NCI-H2107 treated with DMSO at 0.1 percent for 48 hours (cell line): ENCODE results near the gene RPL3.

Experiments used
- DNase-seq: peaks from one replicate; lab custom pipeline; 2025; ENCODE audit not compliant: unreplicated experiment; lab: John Stamatoyannopoulos, UW

RPL3 gene

DNA sequence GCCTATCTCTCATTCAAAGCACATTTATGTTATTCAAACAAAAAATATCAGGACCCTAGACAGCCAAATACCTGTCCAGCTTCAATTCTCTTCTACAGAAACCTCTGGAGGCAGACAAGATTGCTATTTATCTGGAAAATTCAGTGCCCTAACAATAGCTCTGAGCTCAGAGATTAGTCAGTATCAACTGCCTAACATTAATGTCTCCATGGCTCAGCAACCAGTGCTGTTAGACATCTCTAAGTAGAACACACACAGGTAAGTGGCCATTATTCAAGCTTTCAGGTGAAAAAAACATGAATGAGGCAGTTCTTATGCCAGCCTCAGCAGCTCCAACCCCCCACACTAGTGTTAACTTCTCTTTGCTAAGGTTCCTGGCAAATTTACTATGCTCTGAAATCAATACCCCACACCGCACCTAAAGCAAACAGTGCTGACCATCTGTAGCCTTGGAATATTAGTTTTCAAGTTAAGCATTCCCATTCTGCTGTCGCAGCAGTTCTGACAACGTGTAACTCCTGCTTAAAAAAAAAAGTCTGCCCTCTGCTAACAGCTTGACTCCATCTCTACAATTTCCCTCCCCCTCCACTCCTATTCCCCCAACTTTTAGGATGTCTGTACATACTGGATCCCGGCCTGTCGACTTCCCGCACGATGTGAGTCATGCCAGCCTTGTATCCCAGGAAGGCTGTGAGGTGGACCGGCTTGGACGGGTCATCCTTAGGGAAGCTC lies 1.5 kb downstream of the RPL3 start:
- no peak for DNase-seq

DNA sequence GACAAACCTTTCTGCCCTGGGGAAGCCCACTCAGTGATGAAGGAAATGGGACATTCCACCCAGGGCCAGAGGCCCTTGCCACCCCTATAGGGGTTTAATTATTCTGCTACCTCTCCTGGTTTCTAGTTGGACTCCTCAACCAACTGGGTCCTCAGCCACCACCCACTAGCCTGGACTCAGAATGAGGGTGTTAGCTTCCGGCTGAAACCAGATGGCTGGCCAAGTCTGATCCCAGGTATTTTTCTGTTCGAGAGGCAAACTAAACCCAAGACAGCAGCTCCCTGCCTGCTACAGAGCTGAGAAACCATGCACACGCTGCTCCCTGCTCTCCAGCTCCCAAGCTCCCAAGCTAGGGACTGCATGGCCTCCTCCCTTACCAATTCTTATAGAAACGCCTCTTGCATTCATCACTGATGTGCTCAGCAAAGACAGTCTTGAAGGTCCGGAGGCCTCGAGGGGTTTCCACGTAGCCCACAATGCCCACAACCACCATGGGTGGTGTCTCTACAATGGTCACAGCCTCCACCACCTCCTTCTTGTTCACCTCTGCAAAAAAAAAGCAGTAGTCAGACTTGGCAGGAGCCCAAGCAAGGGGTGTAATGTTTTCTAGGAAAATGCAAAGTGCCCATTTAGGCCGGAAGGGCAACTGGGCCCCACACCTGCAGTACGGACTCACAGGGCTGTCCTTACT lies 2.2 kb downstream of the RPL3 start:
- DNase-seq, result no peak

DNA sequence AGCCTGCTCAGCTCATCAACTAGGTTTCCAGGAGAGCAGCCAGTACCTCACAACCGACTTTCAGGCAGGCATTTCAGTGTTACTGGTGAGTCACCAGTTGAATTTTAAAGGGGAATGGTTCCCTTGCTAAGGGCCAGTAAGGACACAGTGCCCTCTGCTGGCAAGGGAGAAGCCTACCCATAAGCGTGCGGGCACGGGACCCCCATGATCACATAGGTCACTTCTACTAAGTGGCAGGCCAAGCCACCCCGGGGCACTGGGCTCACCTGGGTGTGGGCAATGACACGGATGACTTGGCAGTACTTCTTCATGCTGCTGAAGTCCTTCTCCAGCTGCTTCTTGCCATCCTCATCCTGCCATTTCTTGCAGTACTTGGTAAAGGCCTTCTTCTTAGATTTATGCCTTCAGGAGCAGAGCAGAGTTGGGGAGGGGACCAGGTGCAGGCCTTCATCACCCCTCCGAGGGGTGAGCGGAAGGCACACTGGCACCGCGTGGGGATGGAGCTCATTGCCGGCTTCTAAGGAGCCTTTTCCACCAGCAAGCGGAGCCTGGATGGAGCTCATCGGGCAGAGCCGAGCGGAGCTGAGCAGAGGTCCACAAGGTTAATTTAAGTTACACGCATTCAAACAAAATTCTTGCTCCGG lies 2.9 kb downstream of the RPL3 start:
- DNase-seq, result no peak

DNA sequence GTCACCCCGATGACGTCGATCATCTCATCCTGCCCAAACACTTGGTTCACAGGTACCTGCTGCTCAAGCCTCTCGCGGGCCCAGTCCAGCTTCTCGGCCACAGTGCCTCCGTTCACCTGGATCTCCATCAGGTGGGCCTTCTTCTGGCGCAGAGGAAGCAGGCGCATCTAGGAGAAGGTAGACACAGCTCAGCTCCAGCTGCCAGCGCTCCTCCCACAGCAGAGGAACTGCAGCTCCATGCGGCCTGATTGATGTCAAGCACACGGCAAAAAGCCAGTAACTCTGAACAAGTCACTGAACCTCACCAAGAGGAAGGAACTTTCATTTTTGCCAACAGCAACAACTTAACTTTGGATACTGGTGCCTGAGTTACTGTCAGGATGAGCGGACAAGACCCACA lies 4.0 kb downstream of the RPL3 start:
- no peak for DNase-seq

DNA sequence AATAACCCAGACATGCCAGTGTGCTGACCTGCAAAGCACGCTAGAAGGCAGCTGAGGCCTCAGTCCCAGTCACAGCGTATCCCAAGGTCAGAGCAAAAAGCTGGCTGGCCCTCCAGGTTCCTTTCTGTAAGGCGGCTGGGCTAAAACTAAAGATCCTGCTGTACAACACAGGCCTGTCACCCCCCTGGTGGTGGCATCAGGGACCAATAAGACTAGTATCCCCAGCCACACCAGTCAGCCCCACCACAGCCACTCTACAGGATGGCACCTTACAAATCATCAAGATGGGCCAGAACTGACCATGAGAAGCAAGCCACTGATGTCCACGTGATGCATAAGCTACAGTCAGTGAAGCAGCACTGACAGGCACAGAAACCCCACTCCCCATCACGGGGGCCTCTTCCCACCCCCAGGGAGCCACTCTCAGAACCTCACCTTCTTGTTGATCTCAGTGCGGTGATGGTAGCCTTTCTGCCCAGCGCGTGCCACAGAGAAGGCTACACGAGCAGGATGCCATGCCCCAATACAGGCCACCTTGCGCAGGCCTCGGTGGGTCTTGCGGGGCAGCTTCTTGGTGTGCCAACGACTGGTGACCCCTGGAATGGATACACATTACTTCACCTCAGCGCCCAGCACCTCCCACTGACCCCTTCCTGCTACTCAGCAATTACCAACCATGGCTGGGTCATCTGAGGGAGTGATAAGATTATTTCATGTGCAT lies 5.0 kb downstream of the RPL3 start:
- no peak for DNase-seq

DNA sequence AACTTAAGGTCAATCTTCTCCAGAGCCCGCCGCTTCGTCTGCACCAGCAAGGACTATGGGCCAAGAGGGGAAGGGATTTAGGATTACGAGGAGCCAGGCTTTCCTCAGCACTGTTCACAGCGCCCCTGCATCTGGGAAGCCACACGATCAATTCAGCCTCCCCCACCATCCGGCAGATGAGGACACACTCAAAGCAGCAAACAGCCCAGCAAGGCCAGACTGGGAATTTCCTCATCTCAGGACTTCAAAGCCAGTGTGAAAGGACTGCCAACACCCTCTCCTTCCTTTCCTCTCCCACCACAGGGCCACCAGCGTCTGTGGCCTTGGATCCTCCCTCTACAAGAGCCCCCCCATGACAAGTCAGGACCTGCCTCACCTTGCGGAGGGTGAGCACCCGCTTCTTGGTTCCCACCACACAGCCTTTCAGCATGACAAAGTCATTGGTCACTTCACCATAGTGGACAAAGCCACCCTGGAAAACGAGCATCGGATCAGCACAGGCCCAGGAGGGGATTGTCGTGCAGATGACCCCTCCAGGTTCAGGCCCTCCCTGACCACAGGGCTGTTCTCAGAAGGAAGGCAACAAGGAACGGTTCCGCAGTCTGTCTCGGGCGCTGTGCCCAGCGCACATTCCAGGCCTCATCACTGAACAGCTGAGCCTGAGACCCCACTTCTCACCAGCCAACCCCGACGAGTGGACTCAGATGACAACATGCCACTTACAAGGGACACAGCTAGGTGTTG lies 6.0 kb downstream of the RPL3 start:
- no peak for DNase-seq

DNA sequence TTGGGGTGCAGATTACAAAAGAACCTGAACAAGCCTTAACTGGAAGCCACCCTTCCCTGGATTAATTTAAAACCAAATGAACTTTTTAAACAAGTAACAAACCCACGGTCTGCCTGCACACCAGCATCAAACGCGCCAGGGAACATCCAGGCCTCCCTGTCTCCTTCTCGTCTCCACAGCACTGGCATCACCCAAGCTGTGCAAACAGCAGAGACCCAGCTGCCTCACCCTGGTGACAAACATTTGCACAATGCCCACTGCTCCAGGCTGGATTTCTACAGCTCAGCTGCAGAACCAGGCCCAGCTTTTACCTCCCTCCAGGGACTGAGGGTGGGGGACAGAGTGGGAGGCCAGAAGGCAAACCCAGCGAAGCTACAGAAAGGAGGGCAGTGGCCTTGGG lies 7.0 kb downstream of the RPL3 start:
- no peak for DNase-seq

DNA sequence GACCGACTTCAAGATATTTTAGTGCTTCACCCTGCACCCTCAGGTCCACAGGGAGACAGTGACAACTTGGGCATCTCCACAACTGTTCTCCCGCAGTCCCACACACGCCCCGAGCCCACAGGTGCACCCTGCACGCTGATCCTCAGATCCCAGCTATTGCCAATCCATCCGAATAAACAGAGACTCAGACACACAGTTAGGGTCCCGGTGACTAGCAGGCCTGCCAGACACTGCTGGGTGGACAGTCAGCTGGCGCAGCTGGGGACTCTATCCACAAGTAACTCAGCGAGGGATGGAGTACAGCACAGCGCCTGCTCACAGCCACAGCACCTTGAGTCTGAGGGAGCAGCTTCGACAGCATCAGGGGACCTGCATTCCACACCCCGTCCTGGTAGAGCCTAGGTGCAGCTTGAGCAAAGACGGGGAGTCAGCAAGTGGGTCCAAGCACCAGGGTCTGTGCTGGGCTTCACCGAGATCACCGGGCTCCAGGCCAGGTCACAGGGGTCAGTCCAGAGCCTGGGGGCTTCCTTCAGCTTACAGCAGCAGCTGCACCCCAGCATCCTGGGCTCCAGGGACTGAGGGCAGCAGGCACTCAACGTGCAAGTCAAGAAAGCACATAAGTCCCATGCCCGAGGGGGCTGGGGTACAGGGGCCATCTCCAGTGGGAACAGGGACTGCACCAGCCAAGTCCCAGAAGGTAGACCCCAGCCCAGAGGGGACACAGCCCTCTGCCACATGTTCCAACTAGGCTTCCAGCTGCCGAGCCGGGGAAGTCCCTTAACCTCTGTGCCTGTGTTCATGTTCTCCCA lies 7.6 kb downstream of the RPL3 start:
- no peak for DNase-seq

DNA sequence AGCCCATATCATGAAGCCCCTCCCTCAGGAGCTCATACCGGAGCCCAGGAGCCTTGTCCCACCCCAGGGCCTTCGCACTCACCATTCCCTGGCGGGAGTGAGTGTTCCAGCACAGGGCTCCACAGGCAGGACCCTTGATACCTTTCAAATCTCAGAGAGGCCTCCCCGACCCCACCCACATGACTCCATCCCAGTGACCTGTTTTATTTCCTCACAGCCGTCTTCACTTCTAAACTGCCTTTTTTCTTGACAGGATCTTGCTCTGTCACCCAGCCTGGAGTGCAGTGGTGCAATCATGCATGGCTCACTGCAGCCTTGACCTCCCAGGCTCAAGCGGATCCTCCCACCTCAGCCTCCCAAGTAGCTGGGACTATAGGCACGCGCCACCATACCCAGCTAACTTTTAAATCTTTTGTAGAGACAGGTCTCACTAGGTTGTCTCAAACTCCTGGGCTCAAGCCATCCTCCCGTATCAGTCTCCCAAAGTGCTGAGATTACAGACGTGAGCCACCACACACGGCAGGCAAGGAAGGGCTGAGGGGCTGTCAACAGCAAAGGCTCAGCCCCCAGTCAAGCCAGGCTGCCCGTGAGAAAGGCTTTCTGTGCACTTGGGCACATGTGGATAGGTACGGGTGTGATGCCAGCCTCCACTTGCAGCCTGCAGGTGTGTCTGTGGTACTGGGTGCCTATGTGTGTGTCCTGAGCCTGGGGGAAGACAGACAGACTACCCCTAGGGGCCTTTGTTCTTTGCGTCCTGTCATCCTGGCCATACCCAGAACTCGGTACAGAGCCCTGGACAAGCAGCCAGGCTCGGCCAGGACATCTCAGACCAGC lies 9.3 kb downstream of the RPL3 start:
- no peak for DNase-seq

DNA sequence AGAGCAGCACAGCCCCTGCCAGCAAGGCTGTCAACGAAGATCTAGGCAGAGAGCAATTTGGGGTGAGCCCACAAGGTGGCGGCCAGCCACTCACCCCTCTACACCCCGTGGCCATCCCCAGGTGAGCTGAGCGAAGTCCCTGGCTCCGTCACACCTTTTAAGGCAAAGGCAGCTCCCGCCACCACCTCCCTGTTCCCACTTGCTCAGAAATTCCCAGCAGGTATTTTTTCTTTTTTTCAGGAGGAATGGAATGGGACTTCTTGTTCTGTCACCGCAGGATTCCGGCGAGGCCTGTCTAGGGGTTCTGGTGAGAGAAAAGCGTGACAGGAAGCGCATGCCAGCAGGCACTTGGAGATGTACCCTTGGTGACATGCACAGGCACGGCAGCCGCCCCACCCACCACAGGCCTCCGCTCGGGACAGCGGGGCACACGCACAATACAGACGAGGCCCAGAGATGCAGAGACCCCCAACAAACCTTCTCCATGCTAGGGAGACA lies 10.0 kb downstream of the RPL3 start:
- no peak for DNase-seq

DNA sequence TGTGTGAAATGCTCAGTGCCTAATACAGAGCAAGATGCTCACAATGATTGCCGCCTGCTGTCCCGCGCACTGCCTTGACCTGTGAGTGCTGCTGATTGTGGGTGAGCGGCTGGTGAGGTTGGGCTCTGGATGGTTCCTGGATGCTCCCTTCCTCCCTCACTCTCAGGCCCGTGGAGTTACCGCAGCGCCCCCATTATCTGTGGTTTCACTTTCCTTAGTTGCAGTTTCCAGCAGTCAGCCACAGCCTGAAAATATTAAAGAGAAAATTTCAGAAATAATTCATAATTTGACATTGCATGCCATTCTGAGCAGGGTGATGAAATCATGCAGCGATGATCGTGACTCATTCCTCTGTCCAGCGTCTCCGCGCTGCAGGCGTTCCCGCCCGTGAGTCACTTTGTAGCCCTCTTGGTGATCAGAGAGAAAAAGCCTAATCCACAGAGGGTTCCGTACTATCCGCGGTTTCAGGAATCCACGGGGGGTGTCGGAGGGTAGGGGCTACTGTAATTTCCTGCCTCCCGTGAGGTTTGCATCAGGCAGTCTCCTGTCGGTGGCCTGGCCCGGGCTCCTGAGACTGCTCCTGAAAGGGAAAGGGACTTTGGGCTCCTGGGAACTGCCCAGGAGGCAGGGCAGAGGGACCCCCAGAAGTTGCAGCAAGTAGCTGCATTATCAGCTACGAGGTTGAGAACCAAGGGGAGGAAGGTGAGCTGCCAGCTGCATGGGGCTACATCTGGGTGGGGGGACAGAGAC lies 10.6 kb downstream of the RPL3 start:
- no peak for DNase-seq

DNA sequence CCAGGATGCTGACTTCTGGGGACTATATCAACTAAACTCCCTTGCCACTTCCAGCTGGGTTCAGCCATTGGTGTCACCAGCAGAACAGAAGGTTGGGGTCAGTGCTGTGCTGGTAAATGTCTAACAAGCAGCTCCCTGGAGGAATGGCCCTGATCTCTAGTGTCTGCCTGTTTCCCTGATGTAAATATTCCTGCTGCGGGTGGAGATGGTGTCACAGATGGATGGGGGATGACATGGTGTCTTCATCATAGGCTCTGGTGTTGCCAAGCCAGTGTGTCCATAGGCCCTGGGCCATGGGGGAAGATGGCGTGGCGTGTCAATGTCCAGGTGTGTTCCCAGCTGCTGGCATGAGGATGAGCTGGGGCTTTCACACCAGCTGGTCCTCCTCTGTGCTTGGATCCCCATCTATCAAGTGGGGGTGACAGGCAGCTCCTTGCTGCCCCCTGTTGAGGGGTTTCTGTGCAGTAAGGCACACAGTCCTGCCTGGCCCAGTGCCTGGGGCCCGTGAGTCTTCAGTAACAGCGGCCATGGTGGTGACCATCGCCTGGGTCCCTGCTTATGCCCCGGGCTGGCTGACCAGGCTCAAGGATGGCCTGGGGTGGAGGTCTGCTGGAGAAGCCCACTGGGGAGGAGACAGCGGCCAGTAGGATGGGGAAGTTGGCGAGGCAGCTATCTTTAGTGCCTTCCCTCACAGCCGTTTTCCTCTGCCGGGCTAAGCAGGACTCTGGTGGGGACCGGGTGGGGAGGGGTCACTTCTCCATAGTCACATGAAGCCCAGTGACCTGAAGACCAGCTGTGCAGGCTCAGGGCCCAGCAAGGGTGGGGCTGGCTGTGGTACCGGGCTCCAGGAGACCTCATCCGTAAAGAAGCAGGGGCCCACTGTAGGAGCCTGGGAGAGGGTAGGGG lies 12.7 kb downstream of the RPL3 start:
- no peak for DNase-seq

DNA sequence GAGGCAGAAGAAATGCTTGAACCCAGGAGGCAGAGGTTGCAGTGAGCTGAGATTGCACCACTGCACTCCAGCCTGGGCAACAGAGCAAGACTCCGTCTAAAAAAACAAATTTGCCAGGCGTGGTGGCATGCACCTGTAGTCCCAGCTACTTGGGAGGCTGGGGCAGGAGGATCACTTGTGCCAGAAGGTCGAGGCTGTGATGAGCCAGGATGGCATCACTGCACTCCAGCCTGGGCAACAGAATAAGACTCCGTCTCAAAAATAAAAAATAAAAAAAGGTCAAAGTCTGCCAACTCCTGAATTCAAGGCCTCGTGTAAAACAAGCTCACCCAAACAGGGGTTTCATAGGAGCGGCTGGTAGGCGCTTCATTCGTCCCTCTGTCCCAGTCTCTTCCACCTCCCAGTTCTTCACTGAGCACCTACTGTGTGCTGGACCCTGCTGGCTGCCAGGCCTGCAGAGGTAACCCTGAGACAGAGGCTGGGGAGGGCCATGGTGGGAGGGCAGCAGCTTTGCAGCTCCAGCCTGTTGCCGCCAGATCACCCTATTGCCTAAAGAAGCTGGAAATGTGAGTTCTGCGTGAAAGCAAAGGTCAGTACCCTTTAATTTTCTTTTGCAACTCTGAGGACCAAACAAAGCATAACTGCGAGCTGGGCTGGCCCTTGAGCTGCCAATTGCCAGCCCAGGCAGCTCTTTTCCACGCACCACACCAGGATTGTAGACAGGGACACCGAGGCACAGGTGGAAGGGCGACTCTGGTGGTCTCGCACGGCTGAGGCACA lies 15.3 kb downstream of the RPL3 start:
- DNase-seq, result no peak

DNA sequence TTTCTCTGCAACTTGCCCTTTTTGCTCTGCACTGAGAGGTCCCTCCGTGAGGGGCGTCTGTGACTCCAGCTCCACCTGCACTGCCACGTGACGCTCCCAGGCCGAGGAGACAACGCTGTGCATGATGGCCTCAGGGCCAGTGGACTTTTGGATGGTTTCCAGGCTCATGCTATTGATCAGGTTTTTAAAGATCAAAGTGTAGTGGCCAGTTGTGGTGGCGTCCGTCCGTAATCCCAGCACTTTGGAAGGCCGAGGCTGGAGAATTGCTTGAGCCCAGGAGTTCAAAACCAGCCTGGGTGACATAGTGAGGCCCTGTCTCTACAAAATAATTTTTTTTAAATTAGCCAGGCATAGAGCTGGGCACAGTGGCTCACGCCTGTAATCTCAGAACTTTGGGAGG lies 16.1 kb downstream of the RPL3 start:
- no peak for DNase-seq

DNA sequence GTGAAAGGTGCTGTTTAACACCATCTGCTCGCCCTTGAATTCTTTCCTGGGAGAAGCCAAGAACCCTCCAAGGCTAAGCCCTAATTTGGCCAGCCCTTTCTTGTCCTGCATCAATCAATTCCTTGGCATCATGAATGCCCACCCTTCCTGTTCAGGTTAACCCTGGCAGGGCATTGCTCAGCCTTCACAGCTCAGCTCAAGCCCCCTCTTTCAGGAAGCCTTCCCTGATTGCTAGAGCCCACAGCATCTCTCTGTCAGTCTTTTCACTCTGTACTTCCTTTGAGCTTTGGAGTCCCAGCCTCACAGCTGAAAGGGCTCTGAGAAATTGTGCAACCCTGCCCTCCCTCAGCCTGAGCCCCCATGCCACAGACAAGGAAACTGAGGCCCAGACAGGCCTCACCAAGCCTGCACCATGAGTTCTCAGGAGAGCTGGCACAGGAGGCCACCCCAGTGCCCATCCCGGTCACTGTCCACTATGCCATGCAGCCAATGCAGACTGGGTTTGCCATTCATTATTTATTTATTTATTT lies 16.9 kb downstream of the RPL3 start:
- no peak for DNase-seq

DNA sequence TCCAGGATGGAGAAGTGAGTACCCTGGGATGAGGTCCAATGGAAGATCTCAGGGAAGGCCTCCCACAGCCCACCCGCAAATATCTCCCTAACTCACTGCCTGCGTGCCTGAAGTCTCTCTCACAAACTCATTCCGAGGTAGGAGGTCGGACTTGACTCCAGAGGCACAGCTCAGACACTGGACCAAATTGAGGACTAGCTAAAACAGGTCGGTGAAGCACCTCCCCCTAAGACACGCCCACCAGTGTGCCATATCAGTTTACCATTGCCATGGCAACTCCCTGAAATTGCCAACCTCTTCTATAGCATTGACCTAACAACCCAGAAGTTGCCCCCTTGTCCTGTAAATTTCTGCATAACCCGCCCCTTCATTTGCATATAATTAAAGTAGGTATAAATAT lies 17.5 kb downstream of the RPL3 start:
- DNase-seq, result no peak
